ENCODE measurements around the gene ADGRB3.
"Not testable (repeated sequence)": the region's sequence is repeated elsewhere in the genome, so short reads cannot be mapped to it uniquely, and the experiment has no call there.

ADGRB3 gene

GRCh38 chr6:68741501-68742386 lies 106.7 kb downstream of the ADGRB3 start:
- no peak for DNase-seq (ENCODE audit: low read depth)

GRCh38 chr6:68743099-68743498 lies 108.0 kb downstream of the ADGRB3 start:
- no peak for DNase-seq (ENCODE audit: low read depth)

DNA sequence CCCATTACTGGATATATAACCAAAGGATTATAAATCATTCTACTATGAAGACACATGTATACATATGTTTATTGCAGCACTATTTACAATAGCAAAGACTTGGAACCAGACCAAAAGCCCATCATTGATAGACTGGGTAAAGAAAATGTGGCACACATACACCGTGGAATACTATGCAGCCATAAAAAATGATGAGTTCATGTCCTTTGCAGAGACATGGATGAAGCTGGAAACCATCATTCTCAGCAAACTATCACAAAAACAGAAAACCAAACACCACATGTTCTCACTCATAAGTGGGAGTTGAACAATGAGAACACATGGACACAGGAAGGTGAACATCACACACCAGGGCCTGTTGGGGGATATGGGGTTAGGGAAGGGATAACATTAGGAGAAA lies 109.3 kb downstream of the ADGRB3 start:
- not testable (repeated sequence) for DNase-seq (ENCODE audit: low read depth)

DNA sequence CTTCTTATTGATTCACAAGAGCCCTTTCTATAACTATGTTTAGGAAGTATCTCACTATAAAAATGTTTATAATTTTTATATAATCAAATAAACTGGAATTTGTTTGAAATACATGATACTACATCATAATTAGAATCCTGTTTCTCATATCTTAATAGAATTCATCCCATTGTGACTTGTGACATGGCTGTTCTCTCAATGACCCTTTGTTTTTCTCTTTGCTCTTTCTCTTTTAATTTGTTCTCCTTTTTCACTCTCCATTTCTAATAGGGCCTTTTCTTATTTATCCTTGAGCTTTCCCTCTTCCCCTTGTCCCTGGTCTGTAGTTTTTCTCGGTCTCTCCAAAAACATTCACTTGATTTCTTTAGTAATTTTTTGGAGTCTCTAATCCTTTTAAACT lies 111.3 kb downstream of the ADGRB3 start:
- DNase-seq (ENCODE audit: low read depth) = no peak

DNA sequence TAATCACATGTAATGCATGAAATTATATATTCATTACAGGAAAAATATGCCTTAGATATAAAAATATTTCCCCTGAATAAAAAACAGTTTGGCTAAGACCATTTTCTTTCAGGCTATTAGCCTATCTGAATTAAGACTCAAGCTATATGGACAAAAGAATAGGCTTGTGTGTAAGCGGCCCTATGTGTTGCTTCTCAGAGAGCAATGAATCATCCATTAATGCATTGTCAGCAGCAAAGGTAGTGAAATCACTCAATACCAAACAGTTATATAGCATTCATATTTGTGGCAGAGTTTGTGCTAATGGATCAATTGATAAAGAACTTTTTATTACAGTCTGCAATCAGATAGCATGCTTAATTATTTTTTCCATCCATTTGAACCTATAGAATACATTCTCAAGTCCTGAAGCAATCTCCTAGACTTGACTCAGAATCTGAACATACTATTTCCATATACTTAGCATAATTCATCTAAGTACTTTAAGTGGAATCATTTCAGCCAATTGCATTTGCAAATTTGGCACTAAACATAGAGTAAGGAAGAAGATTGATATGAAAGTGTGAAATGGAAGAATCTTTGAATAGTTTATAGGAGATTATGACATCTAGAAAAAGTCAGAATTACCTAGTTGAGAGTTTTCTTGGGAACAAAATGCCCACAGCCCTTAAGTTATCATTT lies 112.2 kb downstream of the ADGRB3 start:
- DNase-seq (ENCODE audit: low read depth) = no peak

GRCh38 chr6:68747832-68748231 lies 112.8 kb downstream of the ADGRB3 start:
- DNase-seq (ENCODE audit: low read depth) = not testable (repeated sequence)

- DNase-seq (ENCODE audit: low read depth) = no peak
Measured at GRCh38 chr6:68754681-68755213, 119.7 kb downstream of the ADGRB3 start.

- DNase-seq (ENCODE audit: low read depth) = no peak
Measured at GRCh38 chr6:68756454-68757375, 121.6 kb downstream of the ADGRB3 start.

DNA sequence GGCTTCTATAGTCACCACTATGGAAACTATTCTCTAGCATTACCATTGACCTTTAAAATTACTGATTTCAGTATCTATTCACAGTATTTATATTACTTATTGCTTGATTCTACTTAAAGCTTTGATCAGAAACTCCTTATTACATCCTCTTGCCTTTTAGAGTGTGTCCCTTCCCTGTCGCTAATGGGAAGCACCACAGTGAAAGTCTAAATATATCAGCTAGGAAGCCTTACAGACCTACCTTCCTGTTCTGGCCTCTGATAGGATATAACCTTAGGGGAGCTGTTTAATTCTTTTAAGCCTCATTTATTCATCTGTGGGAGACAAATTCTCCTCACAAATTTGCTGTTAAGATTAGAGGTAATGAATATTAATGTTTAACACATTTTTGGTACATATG lies 122.7 kb downstream of the ADGRB3 start:
- DNase-seq (ENCODE audit: low read depth) = no peak

DNA sequence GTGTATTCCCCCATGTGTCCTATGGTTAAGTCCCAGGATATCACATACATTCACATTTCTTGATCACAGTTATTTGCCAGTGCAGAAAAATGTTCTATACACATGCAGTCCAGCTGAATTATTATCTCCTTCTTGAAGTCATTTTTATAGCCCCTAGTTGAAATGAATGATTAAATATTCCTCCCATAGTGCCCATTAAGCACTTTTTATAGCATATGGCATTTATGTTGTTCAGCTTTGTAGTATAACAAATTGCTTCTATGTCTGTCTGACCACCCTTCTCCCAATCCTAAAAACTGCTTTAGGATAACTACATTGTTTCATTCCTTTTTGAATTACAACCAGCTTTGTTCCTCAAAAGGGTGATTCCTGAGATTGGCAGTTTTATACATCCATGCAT lies 123.5 kb downstream of the ADGRB3 start:
- DNase-seq (ENCODE audit: low read depth) = no peak

- DNase-seq (ENCODE audit: low read depth) = no peak
Measured at GRCh38 chr6:68760485-68760884, 125.4 kb downstream of the ADGRB3 start.

DNA sequence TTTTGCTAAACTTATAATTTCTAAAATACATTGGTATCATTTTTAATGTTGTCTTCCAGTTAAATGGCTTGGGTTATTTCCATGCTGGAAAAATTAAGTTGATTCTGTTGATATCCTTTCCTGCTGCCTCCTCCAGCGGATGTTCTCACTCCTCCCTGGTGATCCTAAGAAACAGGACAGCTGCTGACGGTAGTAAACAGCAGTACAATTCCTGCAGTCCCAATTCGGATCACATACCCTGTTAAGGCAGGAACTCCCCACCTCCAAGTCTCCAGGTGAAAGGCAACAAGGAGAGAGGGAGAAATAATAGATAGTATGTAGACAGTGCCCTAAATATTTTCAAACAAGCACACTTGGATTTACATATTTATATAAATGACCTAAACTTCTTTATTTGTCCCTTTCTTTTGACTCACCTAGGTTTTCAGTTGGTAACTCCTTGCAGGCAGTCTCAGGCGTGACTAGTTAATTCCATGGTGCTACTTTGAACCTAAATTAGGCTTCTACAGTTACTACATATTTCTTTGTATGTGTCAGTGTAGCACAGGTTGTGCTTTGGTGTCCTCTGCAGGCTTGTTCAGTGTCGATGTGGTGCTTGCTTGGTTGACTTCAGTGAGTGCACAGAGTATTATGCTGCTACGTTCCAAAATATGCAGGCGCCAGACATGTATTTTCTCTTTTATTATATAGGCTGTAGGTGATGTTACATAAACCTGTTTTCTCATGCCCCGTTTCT lies 126.0 kb downstream of the ADGRB3 start:
- no peak for DNase-seq (ENCODE audit: low read depth)

- no peak for DNase-seq (ENCODE audit: low read depth)
Measured at GRCh38 chr6:68761985-68762384, 126.9 kb downstream of the ADGRB3 start.

GRCh38 chr6:68771426-68771825 lies 136.3 kb downstream of the ADGRB3 start:
- no peak for DNase-seq (ENCODE audit: low read depth)

DNA sequence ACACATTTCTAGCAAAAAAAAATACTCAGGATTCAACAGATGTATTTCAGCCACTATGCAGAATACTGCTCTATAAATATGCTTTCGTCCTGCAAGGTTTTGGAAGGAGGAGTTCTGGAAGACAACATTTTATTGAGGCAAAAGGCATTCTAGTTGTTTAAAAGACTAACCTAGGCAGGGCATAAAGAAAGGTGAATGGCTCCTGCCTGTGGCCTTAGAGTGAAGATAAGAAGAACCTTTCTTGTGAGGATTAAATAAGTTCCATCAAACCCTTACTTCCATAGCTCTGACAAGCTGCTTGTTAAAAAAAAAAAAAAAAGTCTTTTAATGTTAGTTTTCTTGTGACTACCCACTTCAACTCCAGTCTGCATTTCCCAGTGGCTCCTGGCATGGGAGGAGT lies 139.8 kb downstream of the ADGRB3 start:
- no peak for DNase-seq (ENCODE audit: low read depth)

GRCh38 chr6:68776354-68776753 lies 141.3 kb downstream of the ADGRB3 start:
- DNase-seq (ENCODE audit: low read depth) = no peak

DNA sequence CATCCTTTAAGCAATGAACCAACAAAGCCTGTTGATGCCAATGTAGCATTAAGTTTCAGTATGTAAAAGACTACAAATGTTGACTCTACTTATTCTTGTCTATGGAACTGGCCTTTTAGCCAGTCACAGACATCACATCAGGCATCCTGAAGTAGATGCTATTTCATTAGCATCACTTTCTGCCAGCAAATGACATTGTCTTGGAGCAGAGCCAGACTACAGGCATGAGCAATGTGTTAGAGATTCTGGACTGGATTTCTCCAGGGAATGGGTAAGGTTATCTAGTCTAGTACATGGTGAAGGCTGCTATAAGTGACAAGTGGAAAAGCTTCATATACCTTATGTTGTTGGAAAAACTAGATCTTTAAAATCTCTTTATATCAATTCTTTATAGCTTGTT lies 142.9 kb downstream of the ADGRB3 start:
- DNase-seq (ENCODE audit: low read depth) = no peak

DNA sequence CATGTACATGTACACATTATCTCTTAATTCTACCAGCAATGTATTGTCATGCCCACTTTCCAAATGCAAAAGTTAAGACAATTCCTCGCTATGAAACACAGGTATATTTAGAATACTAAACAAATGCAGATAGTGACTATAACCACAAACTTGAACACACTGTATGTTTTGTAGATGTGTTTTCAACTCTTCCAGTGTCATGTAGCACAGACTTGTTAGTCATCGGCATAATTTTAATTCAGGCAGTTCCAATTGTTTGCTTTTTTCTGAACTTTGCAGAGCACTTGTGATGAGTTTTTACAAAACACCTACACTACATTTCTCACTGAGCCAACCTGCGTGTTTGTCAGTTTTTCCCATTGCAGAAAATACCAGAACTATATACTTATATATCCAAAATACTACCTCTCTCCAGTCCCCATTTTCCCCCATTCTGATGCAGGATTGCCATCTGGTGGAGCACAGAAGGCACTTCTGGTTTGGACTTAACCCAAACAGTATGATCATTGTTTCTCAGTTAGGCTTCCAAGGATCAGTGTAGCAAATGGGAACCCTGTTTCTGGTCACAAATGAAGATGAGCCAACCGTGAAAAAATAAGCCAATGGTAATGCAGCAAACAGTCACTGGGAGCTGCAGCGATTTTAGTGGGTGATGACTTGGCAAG lies 143.4 kb downstream of the ADGRB3 start:
- no peak for DNase-seq (ENCODE audit: low read depth)

- no peak for DNase-seq (ENCODE audit: low read depth)
Measured at GRCh38 chr6:68779366-68779765, 144.3 kb downstream of the ADGRB3 start.

DNA sequence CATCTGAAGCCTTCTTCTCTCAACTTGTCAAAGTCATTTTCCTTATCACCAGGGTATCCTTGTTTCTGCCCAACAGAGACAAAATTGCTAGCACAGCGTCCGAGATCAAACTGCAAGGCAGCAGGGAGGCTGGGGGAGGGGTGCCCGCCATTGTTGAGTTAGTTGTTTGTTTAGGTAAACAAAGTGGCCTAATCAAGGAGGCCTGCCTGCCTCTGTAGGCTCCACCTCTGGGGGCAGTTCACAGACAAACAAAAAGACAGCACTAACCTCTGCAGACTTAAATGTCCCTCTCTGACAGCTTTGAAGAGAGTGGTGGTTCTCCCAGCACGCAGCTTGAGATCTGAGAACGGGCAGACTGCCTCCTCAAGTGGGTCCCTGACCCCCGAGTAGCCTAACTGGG lies 155.0 kb downstream of the ADGRB3 start:
- not testable (repeated sequence) for DNase-seq (ENCODE audit: low read depth)

DNA sequence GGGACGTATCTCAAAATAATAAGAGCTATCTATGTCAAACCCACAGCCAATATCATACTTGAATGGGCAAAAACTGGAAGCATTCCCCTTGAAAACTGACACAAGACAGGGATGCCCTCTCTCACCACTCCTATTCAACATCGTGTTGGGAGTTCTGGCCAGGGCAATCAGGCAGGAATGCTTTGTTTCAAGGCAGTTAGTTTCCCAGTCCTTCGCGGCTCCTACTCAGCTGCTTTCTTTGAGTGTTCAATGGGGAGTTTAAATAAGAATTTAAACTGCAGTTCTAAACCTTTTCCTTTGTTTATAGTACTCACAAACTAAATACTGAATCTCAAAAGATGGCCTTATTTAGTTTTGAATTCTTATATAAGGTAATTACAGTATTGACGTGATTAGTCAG lies 179.9 kb downstream of the ADGRB3 start:
- DNase-seq (ENCODE audit: low read depth) = not testable (repeated sequence)
